Natural killer cell treated with Interleukin-12 subunit alpha and Interleukin-12 subunit beta and Interleukin-15 and Interleukin-18, amount 100 ng/mL, for 72 hours (primary cell): ENCODE data around the gene LRRC74B. TPM values are rescaled to one million over a fixed set of nuclear protein-coding genes. Genes with fewer than 3 reads are reported as not detected.
"Not testable (repeated sequence)": the region's sequence is repeated elsewhere in the genome, so short reads cannot be mapped to it uniquely, and the experiment has no call there.

Source experiments
- ATAC-seq, 2 donors: fragments of 150-1000 bp; cut with Tn5 transposase in 1 of 2; sonication (Bioruptor Pico), chemical (Tn5 transposase) in 1 of 2; 2 replicates each; pipeline ENCODE4 v1.10.0; 2021
- DNase-seq: peaks from one replicate; pipeline ENCODE4 v3.0.0; 2022; ENCODE audit warnings: low spot score
- H3K27ac Mint-ChIP-seq, 2 donors: 1 replicate in 1 of 2; 2 replicates in 1 of 2; pipeline ENCODE4 v1.8.0; 2022; ENCODE audit warnings: mixed read lengths in 2 of 2, mild to moderate bottlenecking in 1 of 2, moderate library complexity in 1 of 2
- H3K27me3 Mint-ChIP-seq, 2 donors: 1 replicate in 1 of 2; 2 replicates in 1 of 2; pipeline ENCODE4 v1.8.0; 2022; ENCODE audit warnings: mixed read lengths in 2 of 2
- H3K36me3 Mint-ChIP-seq: one replicate; pipeline ENCODE4 v1.8.0; 2022; ENCODE audit warnings: mixed read lengths
- H3K4me1 Mint-ChIP-seq, 2 donors: 1 replicate in 1 of 2; 2 replicates in 1 of 2; pipeline ENCODE4 v1.8.0; 2022; ENCODE audit warnings: low read depth in 2 of 2, mixed read lengths in 2 of 2, mild to moderate bottlenecking in 1 of 2
- H3K4me3 Mint-ChIP-seq: one replicate; pipeline ENCODE4 v1.8.0; 2022; ENCODE audit warnings: mixed read lengths
- H3K9me3 Mint-ChIP-seq: 2 replicates; pipeline ENCODE4 v1.8.0; 2022; ENCODE audit warnings: mixed read lengths
- total RNA-seq, 2 donors: library from RNA; stranded (reverse); gene quantifications; one replicate each; pipeline ENCODE4 v1.2.3, GENCODE V29; 2022

LRRC74B gene
- total RNA-seq, 2 donors from 2014 or later = not detected

- no peaks in the 10 kb centered on the region for H3K27me3 Mint-ChIP-seq
- no peaks in the 10 kb centered on the region for H3K4me1 Mint-ChIP-seq
- DNase-seq = no peak
- no peak overlapping the region for H3K27ac Mint-ChIP-seq
- H3K4me3 Mint-ChIP-seq = no peak overlapping the region
- no peaks in the 10 kb centered on the region for H3K9me3 Mint-ChIP-seq
- no peak for ATAC-seq
- H3K36me3 Mint-ChIP-seq = no peaks in the 10 kb centered on the region
Observed at GRCh38 chr22:21078916-21079315, 33.2 kb downstream of the LRRC74B start.

GRCh38 chr22:21079493-21079892 is 33.7 kb downstream of the LRRC74B start:
- Mint-ChIP-seq H3K4me1 (no peaks in the 10 kb centered on the region), H3K9me3 (no peaks in the 10 kb centered on the region), H3K4me3 (no peak overlapping the region), H3K36me3 (no peaks in the 10 kb centered on the region), H3K27ac (no peak overlapping the region), H3K27me3 (no peaks in the 10 kb centered on the region)
- DNase-seq (no peak), ATAC-seq (peak; percentile 32)

- no peak overlapping the region for H3K4me3 Mint-ChIP-seq
- no peaks in the 10 kb centered on the region for H3K27me3 Mint-ChIP-seq
- no peak overlapping the region for H3K27ac Mint-ChIP-seq
- no peaks in the 10 kb centered on the region for H3K4me1 Mint-ChIP-seq
- H3K36me3 Mint-ChIP-seq = no peaks in the 10 kb centered on the region
- no peak for ATAC-seq
- no peak for DNase-seq
- H3K9me3 Mint-ChIP-seq = no peaks in the 10 kb centered on the region
Observed at GRCh38 chr22:21080435-21081137, 34.8 kb downstream of the LRRC74B start.

GRCh38 chr22:21082248-21082647 is 36.5 kb downstream of the LRRC74B start:
- Mint-ChIP-seq H3K4me1 (no peaks in the 10 kb centered on the region), H3K27ac (no peak overlapping the region)

GRCh38 chr22:21087119-21087518 is 41.4 kb downstream of the LRRC74B start:
- Mint-ChIP-seq H3K27me3 (peaks cover 2 to 8% of the 10 kb centered on the region in 2 donors), H3K36me3 (no peaks in the 10 kb centered on the region), H3K27ac (no peak overlapping the region), H3K4me3 (no peak overlapping the region), H3K9me3 (no peaks in the 10 kb centered on the region), H3K4me1 (no peaks in the 10 kb centered on the region)
- DNase-seq = no peak
- ATAC-seq = no peak

More at GRCh38 chr22:21082248-21082647, 36.5 kb downstream of the LRRC74B start:
- H3K36me3 Mint-ChIP-seq = no peaks in the 10 kb centered on the region
- DNase-seq (no peak), ATAC-seq (no peak)
- H3K9me3 Mint-ChIP-seq = no peaks in the 10 kb centered on the region
- H3K4me3 Mint-ChIP-seq = no peak overlapping the region
- no peaks in the 10 kb centered on the region for H3K27me3 Mint-ChIP-seq

GRCh38 chr22:21087926-21088325 is 42.2 kb downstream of the LRRC74B start:
- H3K4me3 Mint-ChIP-seq, H3K4me1 Mint-ChIP-seq, H3K27me3 Mint-ChIP-seq, H3K27ac Mint-ChIP-seq, H3K9me3 Mint-ChIP-seq, H3K36me3 Mint-ChIP-seq, ATAC-seq, DNase-seq: not testable (repeated sequence)

GRCh38 chr22:21091220-21091619 is 45.5 kb downstream of the LRRC74B start:
- not testable (repeated sequence) for H3K4me3 Mint-ChIP-seq, H3K27me3 Mint-ChIP-seq, H3K27ac Mint-ChIP-seq, H3K4me1 Mint-ChIP-seq, ATAC-seq, H3K36me3 Mint-ChIP-seq, DNase-seq, H3K9me3 Mint-ChIP-seq

- Mint-ChIP-seq H3K4me3 (no peak overlapping the region), H3K27me3 (peaks cover 2 to 8% of the 10 kb centered on the region in 2 donors), H3K9me3 (no peaks in the 10 kb centered on the region), H3K4me1 (no peaks in the 10 kb centered on the region), H3K36me3 (no peaks in the 10 kb centered on the region), H3K27ac (no peak overlapping the region)
- ATAC-seq (no peak), DNase-seq (no peak)
Observed at GRCh38 chr22:21092797-21093554, 47.2 kb downstream of the LRRC74B start.

- not testable (repeated sequence) for DNase-seq, H3K27ac Mint-ChIP-seq, H3K36me3 Mint-ChIP-seq
Observed at GRCh38 chr22:21093555-21094137, 47.9 kb downstream of the LRRC74B start.

GRCh38 chr22:21094911-21095772 is 49.4 kb downstream of the LRRC74B start:
- no peaks in the 10 kb centered on the region for H3K36me3 Mint-ChIP-seq
- ATAC-seq (no peak), DNase-seq (no peak)
- peaks cover 3% of the 10 kb centered on the region in 2 donors for H3K27me3 Mint-ChIP-seq
- no peak overlapping the region for H3K4me3 Mint-ChIP-seq
- H3K27ac Mint-ChIP-seq = no peak overlapping the region
- H3K9me3 Mint-ChIP-seq = no peaks in the 10 kb centered on the region
- no peaks in the 10 kb centered on the region for H3K4me1 Mint-ChIP-seq

More at GRCh38 chr22:21093555-21094137, 47.9 kb downstream of the LRRC74B start:
- H3K4me3 Mint-ChIP-seq, H3K9me3 Mint-ChIP-seq, H3K4me1 Mint-ChIP-seq, ATAC-seq, H3K27me3 Mint-ChIP-seq: not testable (repeated sequence)

- no peak overlapping the region for H3K4me3 Mint-ChIP-seq
Observed at GRCh38 chr22:21095773-21096107, 50.0 kb downstream of the LRRC74B start.

GRCh38 chr22:21096878-21097277 is 51.1 kb downstream of the LRRC74B start:
- not testable (repeated sequence) for H3K4me3 Mint-ChIP-seq, DNase-seq, H3K27me3 Mint-ChIP-seq, H3K9me3 Mint-ChIP-seq, H3K4me1 Mint-ChIP-seq, ATAC-seq, H3K27ac Mint-ChIP-seq, H3K36me3 Mint-ChIP-seq

More at GRCh38 chr22:21095773-21096107, 50.0 kb downstream of the LRRC74B start:
- no peaks in the 10 kb centered on the region for H3K9me3 Mint-ChIP-seq
- peaks cover 0 to 3% of the 10 kb centered on the region in 2 donors for H3K27me3 Mint-ChIP-seq
- H3K27ac Mint-ChIP-seq = no peak overlapping the region
- no peak for DNase-seq
- no peak for ATAC-seq
- no peaks in the 10 kb centered on the region for H3K4me1 Mint-ChIP-seq
- no peaks in the 10 kb centered on the region for H3K36me3 Mint-ChIP-seq

GRCh38 chr22:21098099-21098671 is 52.4 kb downstream of the LRRC74B start:
- peaks cover 5 to 12% of the 10 kb centered on the region in 2 donors for H3K27me3 Mint-ChIP-seq
- no peaks in the 10 kb centered on the region for H3K9me3 Mint-ChIP-seq
- no peak overlapping the region for H3K27ac Mint-ChIP-seq
- no peaks in the 10 kb centered on the region for H3K36me3 Mint-ChIP-seq
- ATAC-seq (no peak), DNase-seq (no peak)
- H3K4me3 Mint-ChIP-seq = no peak overlapping the region
- H3K4me1 Mint-ChIP-seq = peaks cover 6 to 8% of the 10 kb centered on the region in 2 donors
